Measurements from ENCODE around the gene EPHA4.

EPHA4 gene

DNA sequence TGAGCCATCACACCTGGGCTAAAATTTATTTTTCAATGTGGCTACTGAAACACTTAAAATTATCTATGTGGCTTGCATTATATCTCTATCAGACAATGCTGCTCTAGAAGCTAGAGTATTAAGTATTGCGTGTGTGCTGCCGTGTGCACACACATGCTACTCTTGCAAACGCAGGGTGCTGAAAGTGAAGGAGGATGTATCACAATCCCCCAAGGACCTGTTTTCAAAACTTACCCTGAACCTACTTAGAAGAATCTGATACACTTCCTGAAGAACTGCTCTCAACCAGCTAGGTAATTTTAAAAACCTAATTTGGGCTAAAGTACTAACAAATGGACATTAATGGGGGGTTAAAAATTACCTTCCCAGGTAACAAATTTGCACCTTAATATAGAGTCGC, 66.5 kb downstream of the EPHA4 start:
- TF ChIP-seq, protein P1, sequence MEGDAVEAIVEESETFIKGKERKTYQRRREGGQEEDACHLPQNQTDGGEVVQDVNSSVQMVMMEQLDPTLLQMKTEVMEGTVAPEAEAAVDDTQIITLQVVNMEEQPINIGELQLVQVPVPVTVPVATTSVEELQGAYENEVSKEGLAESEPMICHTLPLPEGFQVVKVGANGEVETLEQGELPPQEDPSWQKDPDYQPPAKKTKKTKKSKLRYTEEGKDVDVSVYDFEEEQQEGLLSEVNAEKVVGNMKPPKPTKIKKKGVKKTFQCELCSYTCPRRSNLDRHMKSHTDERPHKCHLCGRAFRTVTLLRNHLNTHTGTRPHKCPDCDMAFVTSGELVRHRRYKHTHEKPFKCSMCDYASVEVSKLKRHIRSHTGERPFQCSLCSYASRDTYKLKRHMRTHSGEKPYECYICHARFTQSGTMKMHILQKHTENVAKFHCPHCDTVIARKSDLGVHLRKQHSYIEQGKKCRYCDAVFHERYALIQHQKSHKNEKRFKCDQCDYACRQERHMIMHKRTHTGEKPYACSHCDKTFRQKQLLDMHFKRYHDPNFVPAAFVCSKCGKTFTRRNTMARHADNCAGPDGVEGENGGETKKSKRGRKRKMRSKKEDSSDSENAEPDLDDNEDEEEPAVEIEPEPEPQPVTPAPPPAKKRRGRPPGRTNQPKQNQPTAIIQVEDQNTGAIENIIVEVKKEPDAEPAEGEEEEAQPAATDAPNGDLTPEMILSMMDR (IDR thresholded peaks at IDR 0.05; ENCODE audit: low read depth, low read length): no peak

DNA sequence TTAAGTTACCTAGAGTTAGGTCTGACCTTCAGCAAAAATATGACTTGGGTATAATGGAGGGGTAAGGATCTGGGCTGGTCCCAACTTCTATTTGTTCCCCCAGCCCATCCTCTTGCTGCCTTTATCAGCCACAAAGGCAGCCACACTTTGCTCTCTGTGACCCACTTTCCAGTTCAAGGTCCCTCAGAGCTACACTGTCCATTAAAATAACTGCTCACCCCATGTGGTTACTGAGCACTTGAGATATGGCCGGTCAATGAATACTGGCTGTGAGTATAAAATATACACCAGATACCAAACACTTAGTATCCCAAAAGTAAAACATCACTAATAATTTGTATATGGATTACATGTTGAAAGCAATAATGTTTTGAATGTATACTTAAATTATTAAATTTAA, 67.2 kb downstream of the EPHA4 start:
- TF ChIP-seq, protein P1 (IDR thresholded peaks at IDR 0.05; ENCODE audit: low read depth, low read length): no peak
- no peak overlapping the region for H3K4me3 ChIP-seq (ENCODE audit: low read depth, low read length)

More for the DNA sequence above, 66.5 kb downstream of the EPHA4 start:
- no peak overlapping the region for H3K4me3 ChIP-seq (ENCODE audit: low read depth, low read length)

DNA sequence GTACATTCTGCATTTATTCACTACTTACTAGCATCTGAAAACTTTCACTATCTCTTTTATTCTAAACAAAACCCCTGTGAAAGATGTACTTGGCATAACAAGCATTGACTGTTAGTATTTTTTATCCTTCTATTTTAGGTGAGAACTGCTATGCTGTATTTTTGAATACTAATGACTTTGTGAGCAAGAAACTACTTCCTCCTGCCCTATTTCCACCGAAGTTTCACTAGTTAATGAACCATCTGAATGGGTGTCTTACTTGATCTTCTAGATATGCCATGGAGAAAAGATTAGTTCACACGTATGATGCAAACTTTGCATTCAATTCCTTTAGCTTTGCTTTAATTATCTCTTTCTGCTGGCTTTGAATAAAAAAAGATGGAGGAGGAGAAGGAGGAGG, 68.1 kb downstream of the EPHA4 start:
- H3K4me3 ChIP-seq (ENCODE audit: low read depth, low read length): no peak overlapping the region
- TF ChIP-seq, protein P1 (IDR thresholded peaks at IDR 0.05; ENCODE audit: low read depth, low read length): no peak

DNA sequence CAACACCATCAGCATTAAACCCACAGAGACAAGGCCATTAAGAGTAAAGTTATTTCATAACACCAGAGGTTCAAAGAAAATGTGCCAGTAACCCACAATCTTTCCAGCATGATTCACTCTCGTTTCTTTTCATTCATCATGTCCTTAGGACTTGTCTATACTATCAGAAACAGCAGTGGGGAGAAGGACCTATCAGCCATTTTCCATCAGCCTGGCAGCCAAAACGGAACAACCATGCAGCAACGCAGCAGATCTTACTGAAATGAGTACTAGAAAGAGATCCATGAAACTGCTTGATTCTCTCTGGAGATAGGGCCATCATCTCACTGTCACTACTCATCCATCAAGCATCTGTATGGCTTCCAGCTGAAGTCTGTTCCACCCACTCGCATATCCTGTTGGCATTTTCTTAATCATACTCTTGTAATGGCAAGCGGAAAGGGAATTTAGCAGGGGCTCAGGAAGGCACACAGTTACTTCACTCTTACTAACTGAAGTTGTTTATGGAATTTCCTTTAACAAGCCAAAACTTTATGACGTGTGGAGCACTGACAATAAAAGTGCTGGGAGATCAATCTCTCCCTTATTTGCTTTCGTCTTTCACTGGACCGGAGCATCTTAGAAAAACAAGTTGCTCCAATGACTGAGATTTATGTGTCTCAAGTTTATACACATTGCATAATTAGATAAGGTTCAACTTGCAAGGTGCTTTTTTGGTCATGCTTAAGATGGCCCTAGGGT, 69.7 kb downstream of the EPHA4 start:
- H3K4me3 ChIP-seq (ENCODE audit: low read depth, low read length): peak overlapping the region; percentile 11
- TF ChIP-seq, protein P1 (IDR thresholded peaks at IDR 0.05; ENCODE audit: low read depth, low read length): no peak

DNA sequence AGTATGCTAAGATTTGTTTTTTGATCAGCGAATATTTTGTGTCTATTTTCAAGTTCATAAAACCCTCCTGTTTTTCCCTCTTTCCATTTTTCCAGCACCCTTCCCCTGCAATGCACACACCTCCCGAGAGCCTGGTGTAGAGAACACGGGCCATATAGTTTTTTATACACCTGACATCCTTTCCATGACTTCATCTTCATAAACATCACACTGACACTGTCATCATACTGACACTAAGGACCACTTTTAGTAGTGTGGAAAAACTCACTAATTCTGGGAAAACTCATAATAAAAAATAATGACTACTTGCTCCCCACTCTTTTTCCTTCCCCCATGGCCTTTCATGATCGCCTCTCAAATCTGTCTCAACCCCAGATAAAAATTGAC, 70.2 kb downstream of the EPHA4 start:
- TF ChIP-seq, protein P1 (IDR thresholded peaks at IDR 0.05; ENCODE audit: low read depth, low read length): no peak

DNA sequence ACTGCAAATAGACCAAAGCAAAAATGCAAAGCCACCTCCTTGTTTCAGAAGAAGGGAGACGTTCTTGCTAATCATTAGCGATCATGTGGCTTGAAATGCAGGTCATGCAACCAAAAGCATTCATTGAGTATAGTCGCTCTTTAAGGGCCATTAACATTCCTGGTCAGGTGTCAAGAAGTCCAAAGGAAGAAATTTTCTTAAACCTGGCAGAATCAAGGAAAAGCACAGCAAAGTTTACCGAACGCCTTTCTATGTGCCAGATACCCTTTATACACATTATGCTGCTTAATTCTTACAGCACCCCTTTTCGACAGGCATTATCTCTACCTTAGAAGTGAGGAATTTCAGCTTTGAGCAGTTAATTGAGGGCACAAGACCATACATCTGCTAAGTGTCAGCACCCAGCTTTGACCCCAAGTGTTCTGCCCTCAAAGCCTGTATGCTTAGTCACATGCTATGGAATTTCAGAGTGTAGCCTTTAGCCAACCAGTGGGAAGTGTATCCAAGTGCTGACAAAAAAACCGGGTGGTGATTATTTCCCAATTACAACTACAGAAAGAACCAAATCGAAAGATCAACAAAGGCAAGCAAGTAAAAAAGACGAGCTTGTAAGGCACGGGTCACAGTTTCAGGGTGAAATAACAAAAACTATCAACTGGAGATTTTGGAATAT, 70.8 kb downstream of the EPHA4 start:
- peak overlapping the region; percentile 11 for H3K4me3 ChIP-seq (ENCODE audit: low read depth, low read length)

More for the DNA sequence above, 70.2 kb downstream of the EPHA4 start:
- peak overlapping the region; percentile 11 for H3K4me3 ChIP-seq (ENCODE audit: low read depth, low read length)

More for the DNA sequence above, 70.8 kb downstream of the EPHA4 start:
- TF ChIP-seq, protein P1 (IDR thresholded peaks at IDR 0.05; ENCODE audit: low read depth, low read length): no peak

Data from WI38 (cell line).